HepG2 (cell line): ENCODE results near the gene NOTUM. TPM values are rescaled to one million over a fixed set of nuclear protein-coding genes. Genes with fewer than 3 reads are reported as not detected.

ENCODE experiments used
- EZH2 ChIP-seq: conservative IDR thresholded peaks from 2 replicates; pipeline ENCODE4 v1.6.1; 2012; ENCODE audit warnings: mild to moderate bottlenecking, low read depth, low read length, moderate library complexity
- FOXP4 ChIP-seq: sonication (generic); formaldehyde crosslinking; IDR thresholded peaks from 2 replicates; pipeline ENCODE4 v1.4.0; 2020; ENCODE audit warnings: missing genetic modification reagents
- HMGA1 ChIP-seq: sonication (generic); formaldehyde crosslinking; conservative IDR thresholded peaks from 2 replicates; pipeline ENCODE4 v1.4.0; 2020; ENCODE audit warnings: missing genetic modification reagents
- HNF1A ChIP-seq, 2 experiments: sonication (generic) in 1 of 2; formaldehyde crosslinking in 1 of 2; IDR thresholded peaks; 2 replicates each; pipeline versions ENCODE4 v1.4.0 to v1.6.1; 2016 to 2020; ENCODE audit warnings: borderline replicate concordance in 1 of 2, low read depth in 1 of 2, mild to moderate bottlenecking in 1 of 2, missing genetic modification reagents in 1 of 2
- HNRNPH1 ChIP-seq: fragments of 200-400 bp; formaldehyde crosslinking; optimal IDR thresholded peaks from 2 replicates; pipeline ENCODE3; 2017; ENCODE audit warnings: mild to moderate bottlenecking, low read depth, low read length
- POGZ ChIP-seq: sonication (generic); formaldehyde crosslinking; IDR thresholded peaks from 2 replicates; pipeline ENCODE4 v1.4.0; 2020; ENCODE audit warnings: mild to moderate bottlenecking, missing genetic modification reagents
- RBAK ChIP-seq: sonication (generic); formaldehyde crosslinking; IDR thresholded peaks from 2 replicates; pipeline ENCODE4 v1.5.1; 2020; ENCODE audit warnings: mild to moderate bottlenecking, missing genetic modification reagents
- SP5 ChIP-seq: IDR thresholded peaks from 2 replicates; pipeline ENCODE4 v1.6.1; 2016; ENCODE audit warnings: low read depth, borderline replicate concordance
- TFDP1 ChIP-seq: IDR thresholded peaks from 2 replicates; pipeline ENCODE4 v1.6.1; 2016; ENCODE audit warnings: missing compliant biosample characterization, missing genetic modification reagents, borderline replicate concordance
- ZBTB7A ChIP-seq: sonication (generic); formaldehyde crosslinking; IDR thresholded peaks from 2 replicates; pipeline ENCODE4 v1.8.0; 2022; ENCODE audit warnings: mild to moderate bottlenecking, missing genetic modification reagents
- ZNF18 ChIP-seq: sonication (generic); formaldehyde crosslinking; IDR thresholded peaks from 2 replicates; pipeline ENCODE4 v1.8.0; 2022; ENCODE audit warnings: mild to moderate bottlenecking, missing genetic modification reagents; ENCODE audit not compliant: insufficient replicate concordance
- ZNF282 ChIP-seq: fragments of 450-650 bp; IDR thresholded peaks from 2 replicates; pipeline ENCODE4 v1.6.1; 2018; ENCODE audit not compliant: partially characterized antibody
- ZNF512B ChIP-seq: sonication (generic); formaldehyde crosslinking; IDR thresholded peaks from 2 replicates; pipeline ENCODE4 v1.5.1; 2020; ENCODE audit warnings: missing genetic modification reagents, mild to moderate bottlenecking, borderline replicate concordance
- ZNF83 ChIP-seq: sonication (generic); formaldehyde crosslinking; IDR thresholded peaks from 2 replicates; pipeline ENCODE4 v1.4.0; 2020; ENCODE audit warnings: missing genetic modification reagents, mild to moderate bottlenecking, borderline replicate concordance
- polyA plus RNA-seq, 8 experiments: library from polyadenylated mRNA; depleted of rRNA in 3 of 8; stranded (reverse) in 7 of 8; unstranded in 1 of 8; fragments of >200 nt; fragmentation: Illumina TruSeq in 4 of 8; extraction: Trizol in 4 of 8; gene quantifications; 2 replicates each; pipeline versions ENCODE4 v1.2.1 to v1.2.3, GENCODE V29; 2011 to 2016; ENCODE audit warnings: low read depth in 4 of 8, missing spikeins in 1 of 8, mixed read lengths in 1 of 8; ENCODE audit not compliant: insufficient read depth in 1 of 8
- total RNA-seq, 5 experiments: library from RNA; depleted of rRNA; stranded (reverse); fragments of >200 nt; fragmentation: Illumina TruSeq; extraction: Trizol; gene quantifications; 2 replicates each; pipeline ENCODE4 v1.2.3, GENCODE V29; 2016; ENCODE audit warnings: low read depth in 1 of 5

The NOTUM gene
- total and polyA plus RNA-seq, 2 of the 13 experiments (the other 11 are each of a cell fraction or from before 2014, with no cell fraction given) = 150 to 160 TPM

GRCh38 chr17:81993729-81994592 lies 33.0 kb upstream of the NOTUM start (continued):
- TF ChIP-seq ZNF512B (peak; percentile 75; the same call in 1 of the 2 replicates), ZNF282 (no peak), ZBTB7A (CRISPR knock-in tag) (peak; percentile 77; the same call in 1 of the 2 replicates), SP5 (peak; percentile 56; the same call in 1 of the 2 replicates), HNF1A (IDR thresholded peaks at IDR 0.05; ENCODE audit: low read depth) (no peak), HNF1A (CRISPR knock-in tag; IDR thresholded peaks at IDR 0.05; ENCODE audit: borderline replicate concordance) (no peak; the same call in 1 of the 2 replicates), HNRNPH1 (peak; percentile 3), RBAK (CRISPR knock-in tag) (no peak), EZH2 (no peak), ZNF83 (CRISPR knock-in tag) (no peak; the same call in 1 of the 2 replicates), HMGA1 (no peak), POGZ (CRISPR knock-in tag) (no peak), FOXP4 (peak; percentile 24; the same call in 1 of the 2 replicates), ZNF18 (CRISPR knock-in tag) (no peak), TFDP1 (CRISPR knock-in tag) (no peak)
